HEK293 (cell line): ENCODE results near the gene SLC2A2.

Experiments used
- CTCF ChIA-PET: fragments of 350-600 bp; formaldehyde crosslinking; extraction: SDS; loops from one replicate; lab custom pipeline; 2021; ENCODE audit warnings: antibody characterized with exemption; lab: Yijun Ruan, JAX
- POLR2A ChIA-PET: fragments of 300-600 bp; formaldehyde crosslinking; extraction: SDS; loops from one replicate; lab custom pipeline; 2020; ENCODE audit warnings: antibody characterized with exemption, inconsistent platforms; lab: Yijun Ruan, JAX
- H3K27ac ChIP-seq: fragments of 200-500 bp; sonication (Bioruptor generic); 2 replicates; pipeline ENCODE4 v1.5.1; 2014; ENCODE audit warnings: low read depth, low read length, control low read depth, inconsistent platforms; ENCODE audit errors: extremely low read depth
- H3K36me3 ChIP-seq, 2 experiments: fragments of 200-500 bp in 1 of 2; sonication (Bioruptor generic) in 1 of 2; 1 replicate in 1 of 2; 2 replicates in 1 of 2; pipeline ENCODE4 v1.5.1; 2014 to 2017; ENCODE audit warnings: inconsistent platforms in 2 of 2, low read length in 2 of 2; ENCODE audit not compliant: control insufficient read depth in 2 of 2, insufficient read depth in 1 of 2
- H3K4me1 ChIP-seq: fragments of 200-500 bp; sonication (Bioruptor generic); 2 replicates; pipeline ENCODE4 v1.5.1; 2014; ENCODE audit warnings: mild to moderate bottlenecking, low read length, inconsistent platforms; ENCODE audit not compliant: control insufficient read depth, insufficient read depth
- H3K4me3 ChIP-seq: 2 replicates; pipeline ENCODE4 v1.5.1; 2011; ENCODE audit warnings: low read depth, mild to moderate bottlenecking, control low read depth, low read length, moderate library complexity
- H3K9me3 ChIP-seq: fragments of 200-500 bp; sonication (Bioruptor generic); 2 replicates; pipeline ENCODE4 v1.5.1; 2014; ENCODE audit warnings: low read depth, low read length, inconsistent platforms; ENCODE audit not compliant: control insufficient read depth, insufficient read depth
- ATF2 ChIP-seq: fragments of 450-650 bp; formaldehyde crosslinking; IDR thresholded peaks from 2 replicates; pipeline ENCODE4 v1.5.1; 2016; ENCODE audit warnings: missing biosample characterization, missing genetic modification characterization, low read depth
- CTCF ChIP-seq: fragments of 450-650 bp; formaldehyde crosslinking; IDR thresholded peaks from 2 replicates; pipeline ENCODE4 v1.5.1; 2016; ENCODE audit warnings: missing biosample characterization, missing genetic modification characterization
- MEIS1 ChIP-seq: sonication (generic); formaldehyde crosslinking; IDR thresholded peaks from 2 replicates; pipeline ENCODE4 v1.8.1; 2022; ENCODE audit warnings: missing genetic modification reagents, mild to moderate bottlenecking, borderline replicate concordance
- PATZ1 ChIP-seq: fragments of 450-650 bp; formaldehyde crosslinking; IDR thresholded peaks from 2 replicates; pipeline ENCODE4 v1.5.1; 2016; ENCODE audit warnings: missing biosample characterization, missing genetic modification characterization
- WT1 ChIP-seq: fragments of 450-650 bp; formaldehyde crosslinking; IDR thresholded peaks from 2 replicates; pipeline ENCODE4 v1.5.1; 2016; ENCODE audit warnings: missing biosample characterization, missing genetic modification characterization
- ZBTB44 ChIP-seq: fragments of 450-650 bp; IDR thresholded peaks from 2 replicates; pipeline ENCODE4 v1.5.1; 2018; ENCODE audit warnings: missing biosample characterization, mild to moderate bottlenecking, missing genetic modification characterization
- ZNF2 ChIP-seq: fragments of 450-650 bp; formaldehyde crosslinking; IDR thresholded peaks from 2 replicates; pipeline ENCODE4 v1.5.1; 2016; ENCODE audit warnings: missing biosample characterization, missing genetic modification characterization
- ZNF202 ChIP-seq: fragments of 450-650 bp; formaldehyde crosslinking; IDR thresholded peaks from 2 replicates; pipeline ENCODE4 v1.5.1; 2016; ENCODE audit warnings: missing biosample characterization, missing genetic modification characterization, borderline replicate concordance
- ZNF221 ChIP-seq: fragments of 450-650 bp; formaldehyde crosslinking; IDR thresholded peaks from 2 replicates; pipeline ENCODE4 v1.5.1; 2017; ENCODE audit warnings: missing biosample characterization, missing genetic modification characterization, borderline replicate concordance
- ZNF521 ChIP-seq: fragments of 450-650 bp; formaldehyde crosslinking; IDR thresholded peaks from 2 replicates; pipeline ENCODE4 v1.5.1; 2017; ENCODE audit warnings: missing biosample characterization, mild to moderate bottlenecking, missing genetic modification characterization
- ZNF624 ChIP-seq: fragments of 450-650 bp; formaldehyde crosslinking; IDR thresholded peaks from 2 replicates; pipeline ENCODE4 v1.5.1; 2017; ENCODE audit warnings: missing biosample characterization, missing genetic modification characterization
- ZNF654 ChIP-seq: fragments of 450-650 bp; formaldehyde crosslinking; IDR thresholded peaks from 2 replicates; pipeline ENCODE4 v1.5.1; 2016; ENCODE audit warnings: low read depth, missing biosample characterization, missing genetic modification characterization
- ZNF660 ChIP-seq: fragments of 450-650 bp; IDR thresholded peaks from 2 replicates; pipeline ENCODE4 v1.5.1; 2018; ENCODE audit warnings: missing biosample characterization, mild to moderate bottlenecking, missing genetic modification characterization

SLC2A2 gene

GRCh38 chr3:171054921-171055320, 28.4 kb upstream of the SLC2A2 start:
- peak; percentile 33; the same call in 1 of the 2 replicates for TF ChIP-seq ATF2
- no peak for TF ChIP-seq ZNF202
- CTCF ChIA-PET = interaction anchor here (0.7 to 1.0 kb wide), 3 partner anchors 20 to 511 kb away, joined by 3 to 4 read pairs (median 3); no protein-coding TSS in a partner anchor
- Histone ChIP-seq H3K36me3 (no peaks in the 10 kb centered on the region), H3K4me1 (no peaks in the 10 kb centered on the region), H3K9me3 (no peaks in the 10 kb centered on the region), H3K27ac (no peak overlapping the region), H3K4me3 (no peak overlapping the region)
- POLR2A ChIA-PET = no interaction called here

- H3K4me1 ChIP-seq = no peaks in the 10 kb centered on the region
- TF ChIP-seq PATZ1 (tag by site-specific recombination) = no peak
- TF ChIP-seq ZNF624 = no peak
- no peak for TF ChIP-seq ZNF521 (tag by site-specific recombination)
- no peak for TF ChIP-seq MEIS1 (CRISPR knock-in tag)
- no peak for TF ChIP-seq WT1 (tag by site-specific recombination)
- H3K9me3 ChIP-seq = no peaks in the 10 kb centered on the region
- no peaks in the 10 kb centered on the region for H3K36me3 ChIP-seq
- ChIA-PET CTCF (no interaction called here), POLR2A (no interaction called here)
- H3K4me3 ChIP-seq = no peak overlapping the region
- H3K27ac ChIP-seq = no peak overlapping the region
These were observed 27.7 kb upstream of the SLC2A2 start for GRCh38 chr3:171054231-171054630.

- H3K9me3 ChIP-seq = no peaks in the 10 kb centered on the region
- ChIA-PET POLR2A (no interaction called here), CTCF (interaction anchor here (0.6 to 2.4 kb wide), 16 partner anchors 32 to 722 kb away, joined by 3 to 15 read pairs (median 3); no protein-coding TSS in a partner anchor)
- H3K4me1 ChIP-seq = no peaks in the 10 kb centered on the region
- no peak overlapping the region for H3K27ac ChIP-seq
- H3K36me3 ChIP-seq = no peaks in the 10 kb centered on the region
- H3K4me3 ChIP-seq = no peak overlapping the region
- TF ChIP-seq ZNF654 (peak; percentile 71), ZNF221 (tag by site-specific recombination) (no peak), ZNF2 (tag by site-specific recombination) (peak; percentile 40; the same call in 1 of the 2 replicates), ZNF660 (tag by site-specific recombination) (0 out of 2 replicates have a peak, but pooled peaks have one; percentile 27), CTCF (tag by site-specific recombination) (peak; percentile 46)
These were observed 23.4 kb upstream of the SLC2A2 start for GRCh38 chr3:171049861-171050444.

GRCh38 chr3:171046760-171047159, 20.2 kb upstream of the SLC2A2 start:
- no peaks in the 10 kb centered on the region for H3K4me1 ChIP-seq
- ChIA-PET POLR2A (no interaction called here), CTCF (interaction anchor here (0.6 to 1.6 kb wide), 4 partner anchors 27 to 520 kb away, joined by 3 to 6 read pairs (median 4); no protein-coding TSS in a partner anchor)
- H3K36me3 ChIP-seq = no peaks in the 10 kb centered on the region
- H3K27ac ChIP-seq = no peak overlapping the region
- no peaks in the 10 kb centered on the region for H3K9me3 ChIP-seq
- H3K4me3 ChIP-seq = no peak overlapping the region
- no peak for TF ChIP-seq ZBTB44 (tag by site-specific recombination)
